ENCODE data around the gene PGBD4. TPM values are rescaled to one million over a fixed set of nuclear protein-coding genes. Genes with fewer than 3 reads are reported as not detected.

Gene PGBD4
- total RNA-seq, 1 experiment from 2014 or later, result 2.6 TPM

- Histone ChIP-seq H3K4me3 (ENCODE audit: low read depth, low read length, poor library complexity, severe bottlenecking) (no peak overlapping the region), H3K27ac (ENCODE audit: low read depth, low read length, poor library complexity, severe bottlenecking) (no peak overlapping the region), H3K4me1 (ENCODE audit: insufficient read depth, low read length, poor library complexity, severe bottlenecking) (no peaks in the 10 kb centered on the region), H3K9me3 (ENCODE audit: low read depth, low read length, poor library complexity, severe bottlenecking) (no peaks in the 10 kb centered on the region), H3K27me3 (replicated peaks; ENCODE audit: insufficient read depth, low read depth, low read length, poor library complexity) (no peaks in the 10 kb centered on the region), H3K36me3 (ENCODE audit: insufficient read depth, low read length, poor library complexity, severe bottlenecking) (no peaks in the 10 kb centered on the region)
- intact Hi-C loops (cut with micrococcal nuclease; ENCODE audit: unreplicated experiment), result no loop called here
- no TSS peak for BruUV-seq (replicated peaks)
- no peak for DNase-seq (ENCODE audit: low spot score)
- no peak for TF ChIP-seq CTCF (conservative IDR thresholded peaks at IDR 0.05; ENCODE audit: low read depth, low read length)
- TF ChIP-seq EZH2 (IDR thresholded peaks at IDR 0.05; ENCODE audit: borderline replicate concordance, low read depth, low read length, poor library complexity, severe bottlenecking), result no peak
- ChIA-PET POLR2A (ENCODE audit: low non-redundant PET) (no interaction called here), CTCF (no interaction called here)
Observed at GRCh38 chr15:34114215-34114614, 12.3 kb downstream of the PGBD4 start.

GRCh38 chr15:34114739-34115138 lies 12.9 kb downstream of the PGBD4 start:
- TF ChIP-seq CTCF (conservative IDR thresholded peaks at IDR 0.05; ENCODE audit: low read depth, low read length) (no peak), EZH2 (IDR thresholded peaks at IDR 0.05; ENCODE audit: borderline replicate concordance, low read depth, low read length, poor library complexity, severe bottlenecking) (no peak)
- no peak for DNase-seq (ENCODE audit: low spot score)
- Histone ChIP-seq H3K27ac (ENCODE audit: low read depth, low read length, poor library complexity, severe bottlenecking) (no peak overlapping the region), H3K27me3 (replicated peaks; ENCODE audit: insufficient read depth, low read depth, low read length, poor library complexity) (no peaks in the 10 kb centered on the region), H3K36me3 (ENCODE audit: insufficient read depth, low read length, poor library complexity, severe bottlenecking) (no peaks in the 10 kb centered on the region), H3K4me1 (ENCODE audit: insufficient read depth, low read length, poor library complexity, severe bottlenecking) (no peaks in the 10 kb centered on the region), H3K4me3 (ENCODE audit: low read depth, low read length, poor library complexity, severe bottlenecking) (no peak overlapping the region), H3K9me3 (ENCODE audit: low read depth, low read length, poor library complexity, severe bottlenecking) (no peaks in the 10 kb centered on the region)
- ChIA-PET CTCF (no interaction called here), POLR2A (ENCODE audit: low non-redundant PET) (no interaction called here)
- BruUV-seq (replicated peaks), result no TSS peak
- intact Hi-C loops (cut with micrococcal nuclease; ENCODE audit: unreplicated experiment), result no loop called here

- ChIA-PET POLR2A (ENCODE audit: low non-redundant PET) (no interaction called here), CTCF (no interaction called here)
- Histone ChIP-seq H3K27ac (ENCODE audit: low read depth, low read length, poor library complexity, severe bottlenecking) (no peak overlapping the region), H3K4me1 (ENCODE audit: insufficient read depth, low read length, poor library complexity, severe bottlenecking) (no peaks in the 10 kb centered on the region), H3K4me3 (ENCODE audit: low read depth, low read length, poor library complexity, severe bottlenecking) (no peak overlapping the region), H3K9me3 (ENCODE audit: low read depth, low read length, poor library complexity, severe bottlenecking) (no peaks in the 10 kb centered on the region), H3K27me3 (replicated peaks; ENCODE audit: insufficient read depth, low read depth, low read length, poor library complexity) (no peaks in the 10 kb centered on the region), H3K36me3 (ENCODE audit: insufficient read depth, low read length, poor library complexity, severe bottlenecking) (no peaks in the 10 kb centered on the region)
- no peak for DNase-seq (ENCODE audit: low spot score)
- no TSS peak for BruUV-seq (replicated peaks)
- TF ChIP-seq CTCF (conservative IDR thresholded peaks at IDR 0.05; ENCODE audit: low read depth, low read length) (no peak), EZH2 (IDR thresholded peaks at IDR 0.05; ENCODE audit: borderline replicate concordance, low read depth, low read length, poor library complexity, severe bottlenecking) (no peak)
- intact Hi-C loops (cut with micrococcal nuclease; ENCODE audit: unreplicated experiment), result no loop called here
Observed at GRCh38 chr15:34116620-34117019, 14.7 kb downstream of the PGBD4 start.
